Activated CD4-positive, alpha-beta T cell treated with anti-CD3 and anti-CD28 coated beads, Interleukin-2, amount 50 U/mL, for 16 hours (primary cell): ENCODE results near the gene STK24.
"Not testable (repeated sequence)": the region's sequence is repeated elsewhere in the genome, so short reads cannot be mapped to it uniquely, and the experiment has no call there.

Source experiments
- DNase-seq: peaks from one replicate; pipeline ENCODE4 v3.0.0-alpha.2; 2020

STK24 gene

GRCh38 chr13:98428256-98428966, 148.5 kb downstream of the STK24 start:
- DNase-seq = no peak

GRCh38 chr13:98427331-98427995, 149.4 kb downstream of the STK24 start:
- no peak for DNase-seq

GRCh38 chr13:98423417-98423816, 153.5 kb downstream of the STK24 start:
- DNase-seq = no peak

GRCh38 chr13:98422046-98422445, 154.9 kb downstream of the STK24 start:
- DNase-seq = no peak

GRCh38 chr13:98420554-98421175, 156.2 kb downstream of the STK24 start:
- no peak for DNase-seq

- DNase-seq = no peak
Observed at GRCh38 chr13:98419786-98420553, 156.9 kb downstream of the STK24 start.

- DNase-seq = no peak
Observed at GRCh38 chr13:98416408-98416807, 160.5 kb downstream of the STK24 start.

- no peak for DNase-seq
Observed at GRCh38 chr13:98415326-98416070, 161.4 kb downstream of the STK24 start.

GRCh38 chr13:98413796-98414195, 163.1 kb downstream of the STK24 start:
- DNase-seq = no peak

- DNase-seq = not testable (repeated sequence)
Observed at GRCh38 chr13:98413278-98413677, 163.6 kb downstream of the STK24 start.

- DNase-seq = no peak
Observed at GRCh38 chr13:98411617-98412265, 165.2 kb downstream of the STK24 start.

GRCh38 chr13:98411013-98411412, 165.9 kb downstream of the STK24 start:
- no peak for DNase-seq

- no peak for DNase-seq
Observed at GRCh38 chr13:98410612-98411011, 166.3 kb downstream of the STK24 start.

GRCh38 chr13:98409281-98409680, 167.6 kb downstream of the STK24 start:
- DNase-seq = no peak

- no peak for DNase-seq
Observed at GRCh38 chr13:98407575-98407974, 169.3 kb downstream of the STK24 start.

- no peak for DNase-seq
Observed at GRCh38 chr13:98406971-98407370, 169.9 kb downstream of the STK24 start.

GRCh38 chr13:98406427-98406826, 170.5 kb downstream of the STK24 start:
- DNase-seq = no peak

GRCh38 chr13:98405690-98406344, 171.1 kb downstream of the STK24 start:
- no peak for DNase-seq

- DNase-seq = no peak
Observed at GRCh38 chr13:98405107-98405571, 171.8 kb downstream of the STK24 start.

GRCh38 chr13:98403076-98403475, 173.8 kb downstream of the STK24 start:
- no peak for DNase-seq

GRCh38 chr13:98401934-98402333, 175.0 kb downstream of the STK24 start:
- DNase-seq = no peak
